Measurements from ENCODE around the gene TENM3.

DNA sequence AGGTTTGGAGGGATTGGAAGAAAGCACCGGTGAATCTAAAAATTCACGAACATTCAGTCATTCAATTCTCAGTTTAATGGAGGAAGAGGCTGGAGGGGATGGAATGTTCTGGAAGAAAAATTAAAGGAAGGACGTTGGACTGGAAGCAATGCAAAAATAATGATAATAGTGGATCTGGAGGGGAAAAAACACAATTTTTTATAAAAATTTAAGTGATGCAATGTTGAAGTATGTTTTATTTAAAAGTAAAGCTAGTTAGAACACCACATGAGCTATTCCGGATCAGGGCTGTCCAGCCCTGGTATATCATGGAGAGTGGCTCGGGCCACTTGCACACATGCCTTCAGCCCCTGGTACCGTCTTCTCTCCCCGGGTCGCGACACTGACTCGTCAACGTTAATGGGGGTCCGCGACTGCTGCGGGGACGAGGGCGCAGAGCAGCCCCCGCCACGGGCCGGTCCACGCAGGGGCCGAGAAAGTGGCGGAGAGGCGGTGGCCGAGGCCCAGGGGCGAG lies 204.6 kb downstream of the TENM3 start:
- no peak for TF ChIP-seq EZH2 (IDR thresholded peaks at IDR 0.05; ENCODE audit: low read depth)
- TF ChIP-seq, protein P1, sequence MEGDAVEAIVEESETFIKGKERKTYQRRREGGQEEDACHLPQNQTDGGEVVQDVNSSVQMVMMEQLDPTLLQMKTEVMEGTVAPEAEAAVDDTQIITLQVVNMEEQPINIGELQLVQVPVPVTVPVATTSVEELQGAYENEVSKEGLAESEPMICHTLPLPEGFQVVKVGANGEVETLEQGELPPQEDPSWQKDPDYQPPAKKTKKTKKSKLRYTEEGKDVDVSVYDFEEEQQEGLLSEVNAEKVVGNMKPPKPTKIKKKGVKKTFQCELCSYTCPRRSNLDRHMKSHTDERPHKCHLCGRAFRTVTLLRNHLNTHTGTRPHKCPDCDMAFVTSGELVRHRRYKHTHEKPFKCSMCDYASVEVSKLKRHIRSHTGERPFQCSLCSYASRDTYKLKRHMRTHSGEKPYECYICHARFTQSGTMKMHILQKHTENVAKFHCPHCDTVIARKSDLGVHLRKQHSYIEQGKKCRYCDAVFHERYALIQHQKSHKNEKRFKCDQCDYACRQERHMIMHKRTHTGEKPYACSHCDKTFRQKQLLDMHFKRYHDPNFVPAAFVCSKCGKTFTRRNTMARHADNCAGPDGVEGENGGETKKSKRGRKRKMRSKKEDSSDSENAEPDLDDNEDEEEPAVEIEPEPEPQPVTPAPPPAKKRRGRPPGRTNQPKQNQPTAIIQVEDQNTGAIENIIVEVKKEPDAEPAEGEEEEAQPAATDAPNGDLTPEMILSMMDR (conservative IDR thresholded peaks at IDR 0.05): no peak
